ENCODE results near the gene HARS1. TPM values are rescaled to one million over a fixed set of nuclear protein-coding genes. Genes with fewer than 3 reads are reported as not detected.
"Not testable (repeated sequence)": the region's sequence is repeated elsewhere in the genome, so short reads cannot be mapped to it uniquely, and the experiment has no call there.

The HARS1 gene
- total and polyA plus RNA-seq, 2 experiments from 2014 or later = 41.1 to 56.6 TPM

DNA sequence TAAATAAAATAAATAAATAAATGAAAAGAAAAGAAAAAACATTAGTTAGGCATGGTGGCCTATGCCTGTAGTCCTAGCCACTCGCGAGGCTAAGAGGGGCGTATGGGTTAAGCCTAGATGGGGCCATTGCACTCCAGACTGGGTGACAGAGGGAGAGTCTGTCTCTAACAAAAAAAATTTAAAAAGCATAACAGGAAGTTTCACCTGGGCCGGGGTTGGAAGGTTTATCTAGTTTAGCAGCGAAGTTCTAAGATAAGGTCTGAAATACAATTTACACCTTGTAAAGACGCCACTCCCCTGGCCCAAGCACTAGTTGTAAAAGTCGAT is 27.1 kb upstream of the HARS1 start:
- Histone ChIP-seq H3K9me3 (ENCODE audit: low read depth) (no peaks in the 10 kb centered on the region), H3K27me3 (no peaks in the 10 kb centered on the region), H3K4me2 (peak overlapping the region; percentile 61), H3K9me2 (replicated peaks; ENCODE audit: insufficient read depth) (no peaks in the 10 kb centered on the region), H3K4me1 (ENCODE audit: insufficient read depth) (no peaks in the 10 kb centered on the region), H3K27ac (peak overlapping the region; percentile 69), H3K36me3 (replicated peaks; ENCODE audit: insufficient read depth, low read depth) (no peaks in the 10 kb centered on the region), H3K4me3 (no peak overlapping the region), H4K20me1 (ENCODE audit: insufficient read depth, poor library complexity, severe bottlenecking) (no peaks in the 10 kb centered on the region), H3K79me2 (no peaks in the 10 kb centered on the region), H2AFZ (no peak overlapping the region)
- TF ChIP-seq EZH2phosphoT487 (IDR thresholded peaks at IDR 0.05; ENCODE audit: low read depth, severe bottlenecking, unreplicated experiment) = no peak
- TF ChIP-seq EZH2 (IDR thresholded peaks at IDR 0.05; ENCODE audit: borderline replicate concordance) = no peak
- TF ChIP-seq, protein P1, sequence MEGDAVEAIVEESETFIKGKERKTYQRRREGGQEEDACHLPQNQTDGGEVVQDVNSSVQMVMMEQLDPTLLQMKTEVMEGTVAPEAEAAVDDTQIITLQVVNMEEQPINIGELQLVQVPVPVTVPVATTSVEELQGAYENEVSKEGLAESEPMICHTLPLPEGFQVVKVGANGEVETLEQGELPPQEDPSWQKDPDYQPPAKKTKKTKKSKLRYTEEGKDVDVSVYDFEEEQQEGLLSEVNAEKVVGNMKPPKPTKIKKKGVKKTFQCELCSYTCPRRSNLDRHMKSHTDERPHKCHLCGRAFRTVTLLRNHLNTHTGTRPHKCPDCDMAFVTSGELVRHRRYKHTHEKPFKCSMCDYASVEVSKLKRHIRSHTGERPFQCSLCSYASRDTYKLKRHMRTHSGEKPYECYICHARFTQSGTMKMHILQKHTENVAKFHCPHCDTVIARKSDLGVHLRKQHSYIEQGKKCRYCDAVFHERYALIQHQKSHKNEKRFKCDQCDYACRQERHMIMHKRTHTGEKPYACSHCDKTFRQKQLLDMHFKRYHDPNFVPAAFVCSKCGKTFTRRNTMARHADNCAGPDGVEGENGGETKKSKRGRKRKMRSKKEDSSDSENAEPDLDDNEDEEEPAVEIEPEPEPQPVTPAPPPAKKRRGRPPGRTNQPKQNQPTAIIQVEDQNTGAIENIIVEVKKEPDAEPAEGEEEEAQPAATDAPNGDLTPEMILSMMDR (IDR thresholded peaks at IDR 0.05; ENCODE audit: poor library complexity) = no peak
- DNase-seq (ENCODE audit: low spot score) = no peak
- 55% methylated on average over 7 of the region's 7 CpGs for WGBS (ENCODE audit: low lambda C conversion rate, missing lambda C conversion rate)

DNA sequence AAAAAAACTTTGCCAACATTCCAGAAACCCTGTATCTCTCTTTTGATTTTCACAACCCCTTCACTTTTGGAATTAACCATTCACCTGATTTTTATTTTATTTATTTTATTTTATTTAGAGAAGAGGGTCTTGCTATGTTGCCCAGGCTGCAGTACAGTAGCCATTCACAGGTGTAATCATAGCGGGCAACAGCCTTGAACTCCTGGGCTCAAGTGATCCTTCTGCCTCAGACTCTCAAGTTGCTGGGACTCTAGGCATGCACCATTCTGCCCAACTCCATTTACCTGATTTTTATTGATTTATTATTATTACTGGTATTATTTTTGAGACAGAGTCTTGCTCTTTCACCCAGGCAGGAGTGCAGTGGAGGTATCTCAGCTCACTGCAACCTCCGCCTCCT is 25.1 kb upstream of the HARS1 start:
- not testable (repeated sequence) for H2AFZ ChIP-seq; H3K27me3 ChIP-seq; H3K4me1 ChIP-seq (ENCODE audit: insufficient read depth); H3K4me3 ChIP-seq; H4K20me1 ChIP-seq (ENCODE audit: insufficient read depth, poor library complexity, severe bottlenecking); H3K9me2 ChIP-seq (replicated peaks; ENCODE audit: insufficient read depth); H3K27ac ChIP-seq; H3K79me2 ChIP-seq; H3K9me3 ChIP-seq (ENCODE audit: low read depth); H3K36me3 ChIP-seq (replicated peaks; ENCODE audit: insufficient read depth, low read depth); DNase-seq (ENCODE audit: low spot score); H3K4me2 ChIP-seq
- WGBS (ENCODE audit: low lambda C conversion rate, missing lambda C conversion rate) = 95% methylated on average over 2 of the region's 2 CpGs

DNA sequence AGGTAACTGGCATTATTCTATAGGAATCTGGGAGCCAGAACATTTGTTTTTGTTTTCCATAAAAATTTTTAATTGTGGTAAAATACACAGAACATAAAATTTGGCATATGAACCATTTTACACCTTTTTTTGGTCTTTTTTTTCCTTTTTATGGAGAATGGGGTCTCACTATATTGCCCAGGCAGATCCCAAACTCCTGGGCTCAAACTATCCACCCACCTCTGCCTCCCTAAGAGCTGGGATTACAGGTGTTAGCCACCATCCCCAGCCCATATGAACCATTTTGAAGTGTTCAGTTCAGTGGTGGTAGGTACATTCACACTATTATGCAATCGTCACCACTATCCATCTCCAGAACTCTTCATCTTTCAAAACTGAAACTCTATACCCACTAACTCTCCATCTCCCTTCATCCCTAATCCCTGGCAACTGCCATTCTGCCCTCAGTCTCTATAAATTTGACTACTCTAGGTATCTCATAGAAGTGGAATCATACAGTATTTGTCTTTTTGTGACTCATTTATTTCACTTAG is 22.5 kb upstream of the HARS1 start:
- Histone ChIP-seq H3K9me3 (ENCODE audit: low read depth) (no peaks in the 10 kb centered on the region), H3K79me2 (no peaks in the 10 kb centered on the region), H3K4me1 (ENCODE audit: insufficient read depth) (peaks cover 5% of the 10 kb centered on the region), H3K4me2 (no peak overlapping the region), H3K27me3 (no peaks in the 10 kb centered on the region), H4K20me1 (ENCODE audit: insufficient read depth, poor library complexity, severe bottlenecking) (no peaks in the 10 kb centered on the region), H3K36me3 (replicated peaks; ENCODE audit: insufficient read depth, low read depth) (no peaks in the 10 kb centered on the region), H3K4me3 (no peak overlapping the region), H2AFZ (no peak overlapping the region), H3K27ac (no peak overlapping the region), H3K9me2 (replicated peaks; ENCODE audit: insufficient read depth) (no peaks in the 10 kb centered on the region)
- 94% methylated on average over 1 of the region's 1 CpG for WGBS (ENCODE audit: low lambda C conversion rate, missing lambda C conversion rate)
- TF ChIP-seq EZH2 (IDR thresholded peaks at IDR 0.05; ENCODE audit: borderline replicate concordance) (no peak), EZH2phosphoT487 (IDR thresholded peaks at IDR 0.05; ENCODE audit: low read depth, severe bottlenecking, unreplicated experiment) (no peak)
- TF ChIP-seq, protein P1 (IDR thresholded peaks at IDR 0.05; ENCODE audit: poor library complexity) = no peak
- no peak for DNase-seq (ENCODE audit: low spot score)

DNA sequence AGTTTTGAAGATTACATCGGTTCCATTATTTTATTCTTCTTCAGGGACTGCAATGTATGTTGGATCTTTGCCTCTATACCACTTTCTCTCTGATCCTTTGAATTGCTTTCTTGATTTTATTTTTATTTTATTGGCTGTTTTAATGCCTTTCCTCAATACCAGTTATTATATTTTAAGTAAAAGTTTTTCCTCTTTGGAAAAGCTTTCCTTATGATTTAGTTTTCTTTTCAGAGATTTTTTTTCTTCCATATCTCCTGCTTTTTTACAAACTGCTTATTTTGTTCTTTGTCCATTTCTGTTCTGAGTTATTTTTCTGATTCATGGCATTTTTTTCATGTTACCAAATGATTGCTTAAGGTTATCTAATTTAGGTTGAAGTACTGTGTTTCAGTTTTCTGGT is 20.6 kb upstream of the HARS1 start:
- H3K27ac ChIP-seq = no peak overlapping the region
- peak overlapping the region; percentile 65 for H3K4me2 ChIP-seq
- no peak for DNase-seq (ENCODE audit: low spot score)

More for the DNA sequence above, 20.6 kb upstream of the HARS1 start:
- H3K79me2 ChIP-seq = no peaks in the 10 kb centered on the region
- no peaks in the 10 kb centered on the region for H3K9me3 ChIP-seq (ENCODE audit: low read depth)
- no peaks in the 10 kb centered on the region for H3K9me2 ChIP-seq (replicated peaks; ENCODE audit: insufficient read depth)
- no peaks in the 10 kb centered on the region for H4K20me1 ChIP-seq (ENCODE audit: insufficient read depth, poor library complexity, severe bottlenecking)
- no peak overlapping the region for H3K4me3 ChIP-seq
- H2AFZ ChIP-seq = no peak overlapping the region
- H3K4me1 ChIP-seq (ENCODE audit: insufficient read depth) = peaks cover 5% of the 10 kb centered on the region
- H3K36me3 ChIP-seq (replicated peaks; ENCODE audit: insufficient read depth, low read depth) = no peaks in the 10 kb centered on the region
- 94% methylated on average over 1 of the region's 1 CpG for WGBS (ENCODE audit: low lambda C conversion rate, missing lambda C conversion rate)
- H3K27me3 ChIP-seq = no peaks in the 10 kb centered on the region
- no peak for TF ChIP-seq EZH2 (IDR thresholded peaks at IDR 0.05; ENCODE audit: borderline replicate concordance)
